SU-DHL-6 (cell line): ENCODE measurements around the gene SPACA1.

Source experiments
- H2AFZ ChIP-seq: fragments of 200-600 bp; sonication (generic); 2 replicates; pipeline ENCODE4 v1.6.1; 2014; ENCODE audit warnings: low read depth, mild to moderate bottlenecking, moderate library complexity, mixed read lengths, antibody characterized with exemption, low read length; ENCODE audit not compliant: severe bottlenecking
- H3F3A ChIP-seq: fragments of 200-600 bp; shearing (Covaris generic); 2 replicates; pipeline ENCODE4 v1.6.0; 2016; ENCODE audit warnings: antibody characterized with exemption, mild to moderate bottlenecking; ENCODE audit not compliant: insufficient read depth
- H3K27ac ChIP-seq: fragments of 200-600 bp; sonication (generic); 2 replicates; pipeline ENCODE4 v1.5.1; 2016; ENCODE audit warnings: low read depth, mild to moderate bottlenecking, low read length, moderate library complexity, mixed read lengths
- H3K27me3 ChIP-seq: fragments of 200-600 bp; sonication (generic), shearing (Covaris generic); 2 replicates; pipeline ENCODE4 v1.6.0; 2014; ENCODE audit warnings: mild to moderate bottlenecking, low read length
- H3K36me3 ChIP-seq: fragments of 200-600 bp; sonication (generic); 2 replicates; pipeline ENCODE4 v1.6.1; 2014; ENCODE audit warnings: mild to moderate bottlenecking, low read length, mixed read lengths
- H3K4me2 ChIP-seq: fragments of 300-600, 200-600 bp; shearing (Covaris generic), sonication (generic); 2 replicates; pipeline ENCODE4 v1.6.0; 2014; ENCODE audit warnings: low read length, low read depth, mild to moderate bottlenecking; ENCODE audit not compliant: poor library complexity, severe bottlenecking
- H3K4me3 ChIP-seq: fragments of 200-600 bp; sonication (generic); 2 replicates; pipeline ENCODE4 v1.5.1; 2014; ENCODE audit warnings: antibody characterized with exemption, low read length, mild to moderate bottlenecking, mixed read lengths; ENCODE audit not compliant: insufficient read depth, poor library complexity, severe bottlenecking
- H3K79me2 ChIP-seq: fragments of 200-600 bp; sonication (generic); 2 replicates; pipeline ENCODE4 v1.6.1; 2014; ENCODE audit warnings: mild to moderate bottlenecking, low read length, moderate library complexity; ENCODE audit not compliant: insufficient read depth
- H3K9ac ChIP-seq: fragments of 200-600 bp; sonication (generic); 2 replicates; pipeline ENCODE4 v1.7.0; 2014; ENCODE audit warnings: mild to moderate bottlenecking, low read length
- H3K9me2 ChIP-seq: fragments of 200-600 bp; sonication (generic); replicated peaks from 2 replicates; pipeline ENCODE4 v1.6.1; 2014; ENCODE audit warnings: low read length; ENCODE audit not compliant: insufficient read depth
- H3K9me3 ChIP-seq: fragments of 200-600 bp; sonication (generic); 2 replicates; pipeline ENCODE4 v1.6.1; 2014; ENCODE audit warnings: low read length, mixed read lengths; ENCODE audit not compliant: insufficient read depth
- H4K20me1 ChIP-seq: fragments of 200-600 bp; sonication (generic); 2 replicates; pipeline ENCODE4 v1.6.1; 2014; ENCODE audit warnings: low read depth, mild to moderate bottlenecking, antibody characterized with exemption, low read length, moderate library complexity, mixed read lengths
- EZH2phosphoT487 ChIP-seq: fragments of 200-600 bp; sonication (generic), shearing (Covaris generic); conservative IDR thresholded peaks from 2 replicates; pipeline ENCODE4 v1.6.1; 2018; ENCODE audit warnings: mild to moderate bottlenecking, antibody characterized with exemption, low read length, moderate library complexity, mixed read lengths
- TF ChIP-seq, protein P1 (sequence below): fragments of 200-600 bp; sonication (generic); IDR thresholded peaks from one replicate; pipeline ENCODE4 v1.5.1; 2017; ENCODE audit warnings: antibody characterized with exemption, mild to moderate bottlenecking, low read length, moderate library complexity; ENCODE audit not compliant: insufficient read depth, poor library complexity, severe bottlenecking

The SPACA1 gene

DNA sequence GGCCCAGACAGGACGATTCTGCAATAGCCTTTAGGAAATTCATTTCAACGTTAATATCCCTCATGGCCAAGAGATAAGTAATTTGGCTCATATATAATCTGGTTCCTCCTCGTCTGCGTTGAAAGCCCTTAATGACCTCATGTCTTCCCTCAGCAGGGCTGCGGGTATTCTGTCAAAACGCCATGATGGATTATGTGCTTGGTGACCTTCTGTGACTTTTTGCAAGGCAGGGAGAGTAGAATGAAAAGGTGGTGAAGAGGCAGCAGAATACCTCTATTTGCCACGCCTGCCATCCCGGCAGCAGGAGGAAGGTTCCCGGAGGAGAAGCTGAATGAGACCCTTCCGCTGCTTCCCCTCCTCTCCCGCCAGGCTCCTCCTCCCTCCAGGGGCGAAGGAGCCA, 41.1 kb upstream of the SPACA1 start:
- no peak overlapping the region for H3K4me3 ChIP-seq
- H3K79me2 ChIP-seq = no peaks in the 10 kb centered on the region
- no peaks in the 10 kb centered on the region for H3K27me3 ChIP-seq
- H2AFZ ChIP-seq = no peak overlapping the region
- no peaks in the 10 kb centered on the region for H4K20me1 ChIP-seq
- TF ChIP-seq, protein P1, sequence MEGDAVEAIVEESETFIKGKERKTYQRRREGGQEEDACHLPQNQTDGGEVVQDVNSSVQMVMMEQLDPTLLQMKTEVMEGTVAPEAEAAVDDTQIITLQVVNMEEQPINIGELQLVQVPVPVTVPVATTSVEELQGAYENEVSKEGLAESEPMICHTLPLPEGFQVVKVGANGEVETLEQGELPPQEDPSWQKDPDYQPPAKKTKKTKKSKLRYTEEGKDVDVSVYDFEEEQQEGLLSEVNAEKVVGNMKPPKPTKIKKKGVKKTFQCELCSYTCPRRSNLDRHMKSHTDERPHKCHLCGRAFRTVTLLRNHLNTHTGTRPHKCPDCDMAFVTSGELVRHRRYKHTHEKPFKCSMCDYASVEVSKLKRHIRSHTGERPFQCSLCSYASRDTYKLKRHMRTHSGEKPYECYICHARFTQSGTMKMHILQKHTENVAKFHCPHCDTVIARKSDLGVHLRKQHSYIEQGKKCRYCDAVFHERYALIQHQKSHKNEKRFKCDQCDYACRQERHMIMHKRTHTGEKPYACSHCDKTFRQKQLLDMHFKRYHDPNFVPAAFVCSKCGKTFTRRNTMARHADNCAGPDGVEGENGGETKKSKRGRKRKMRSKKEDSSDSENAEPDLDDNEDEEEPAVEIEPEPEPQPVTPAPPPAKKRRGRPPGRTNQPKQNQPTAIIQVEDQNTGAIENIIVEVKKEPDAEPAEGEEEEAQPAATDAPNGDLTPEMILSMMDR = no peak
- TF ChIP-seq EZH2phosphoT487 = no peak
- no peak overlapping the region for H3K4me2 ChIP-seq
- H3K9me3 ChIP-seq = no peaks in the 10 kb centered on the region
- H3K9ac ChIP-seq = no peak overlapping the region
- no peak overlapping the region for H3K27ac ChIP-seq
- H3F3A ChIP-seq = no peaks in the 10 kb centered on the region
- no peaks in the 10 kb centered on the region for H3K9me2 ChIP-seq
- H3K36me3 ChIP-seq = no peaks in the 10 kb centered on the region

DNA sequence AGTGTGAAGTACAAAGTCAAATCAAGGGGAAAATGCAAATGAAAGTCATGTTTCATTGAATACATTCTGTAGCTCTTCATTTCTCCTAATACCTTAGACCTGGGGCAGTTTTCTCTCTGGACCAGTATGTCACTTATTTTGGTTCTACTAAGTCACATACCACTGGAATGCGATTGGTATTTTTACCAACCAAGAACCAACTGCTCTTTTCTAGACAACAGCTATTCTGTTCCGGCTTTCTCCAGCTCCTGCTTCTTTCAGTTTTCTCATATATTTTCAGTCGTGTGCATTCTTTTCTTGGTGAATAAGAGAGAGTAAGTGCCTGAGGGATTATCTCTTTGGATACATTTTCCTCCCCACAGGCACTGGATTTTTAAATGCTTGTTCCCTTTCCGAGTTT, 39.2 kb upstream of the SPACA1 start:
- H3K9ac ChIP-seq = no peak overlapping the region
- H3K79me2 ChIP-seq = no peaks in the 10 kb centered on the region
- no peak overlapping the region for H3K4me2 ChIP-seq
- H3K27ac ChIP-seq = no peak overlapping the region
- no peak overlapping the region for H3K4me3 ChIP-seq
- H3F3A ChIP-seq = no peaks in the 10 kb centered on the region
- no peak for TF ChIP-seq EZH2phosphoT487
- TF ChIP-seq, protein P1 = no peak
- H3K27me3 ChIP-seq = no peaks in the 10 kb centered on the region
- H3K9me3 ChIP-seq = no peaks in the 10 kb centered on the region
- H2AFZ ChIP-seq = no peak overlapping the region
- H3K9me2 ChIP-seq = no peaks in the 10 kb centered on the region
- H3K36me3 ChIP-seq = no peaks in the 10 kb centered on the region
- H4K20me1 ChIP-seq = no peaks in the 10 kb centered on the region

DNA sequence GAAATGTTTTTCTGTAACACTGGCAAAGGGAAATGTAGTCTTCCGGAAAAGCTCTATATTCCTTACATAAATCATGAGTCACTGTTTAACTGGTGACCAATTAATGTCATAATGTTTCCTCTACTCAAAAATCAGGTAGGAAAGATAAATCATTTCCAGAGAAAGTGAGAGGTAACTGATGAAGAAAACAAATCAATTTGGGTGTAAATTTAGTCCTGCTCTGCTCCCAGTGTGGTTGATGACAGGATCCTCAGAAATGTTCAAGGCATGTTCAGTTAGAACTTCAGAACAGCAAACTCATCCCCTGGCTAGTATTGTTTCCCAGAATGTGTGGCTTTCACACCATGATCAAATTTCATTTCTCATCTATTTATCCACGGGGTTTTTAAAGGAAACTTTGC, 38.8 kb upstream of the SPACA1 start:
- H3K27me3 ChIP-seq = no peaks in the 10 kb centered on the region
- no peaks in the 10 kb centered on the region for H3F3A ChIP-seq
- no peaks in the 10 kb centered on the region for H3K79me2 ChIP-seq
- H3K9me3 ChIP-seq = no peaks in the 10 kb centered on the region
- H2AFZ ChIP-seq = no peak overlapping the region
- TF ChIP-seq EZH2phosphoT487 = no peak
- no peak overlapping the region for H3K27ac ChIP-seq
- H3K4me2 ChIP-seq = no peak overlapping the region
- no peaks in the 10 kb centered on the region for H3K36me3 ChIP-seq
- no peaks in the 10 kb centered on the region for H3K9me2 ChIP-seq
- H4K20me1 ChIP-seq = no peaks in the 10 kb centered on the region
- H3K9ac ChIP-seq = no peak overlapping the region
- H3K4me3 ChIP-seq = no peak overlapping the region

DNA sequence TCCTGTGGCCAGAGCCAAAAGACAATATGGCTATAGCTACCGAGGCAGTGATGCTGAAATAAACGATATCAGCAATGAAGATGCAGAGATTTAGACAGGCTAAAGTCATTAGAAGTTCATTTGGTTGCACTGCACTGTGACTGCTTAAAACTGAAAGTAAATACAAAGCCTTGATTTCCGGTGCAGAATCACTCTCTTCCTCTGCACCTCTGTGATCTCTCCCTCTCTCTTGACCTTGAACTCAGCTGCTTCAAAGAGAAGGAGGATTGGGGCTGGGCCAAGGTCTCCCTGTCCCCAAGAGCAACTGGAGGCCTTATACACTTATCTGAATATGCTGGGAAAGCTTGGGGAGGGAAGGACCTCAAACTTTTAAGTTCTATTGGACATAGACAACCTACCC, 34.6 kb upstream of the SPACA1 start:
- Histone ChIP-seq H2AFZ (peak overlapping the region; percentile 79), H3K27ac (no peak overlapping the region), H3K9me3 (no peaks in the 10 kb centered on the region), H3K79me2 (no peaks in the 10 kb centered on the region), H3K36me3 (no peaks in the 10 kb centered on the region), H3K4me3 (no peak overlapping the region), H3K4me2 (peak overlapping the region; percentile 32), H3K9me2 (no peaks in the 10 kb centered on the region), H4K20me1 (no peaks in the 10 kb centered on the region), H3K27me3 (no peaks in the 10 kb centered on the region), H3F3A (no peaks in the 10 kb centered on the region), H3K9ac (peak overlapping the region; percentile 10; the same call in 1 of the 2 replicates)
- TF ChIP-seq EZH2phosphoT487 = no peak
- TF ChIP-seq, protein P1 = no peak
